GM10248 (cell line): ENCODE results near the gene PLCB1.

Experiments used
- CTCF ChIA-PET: fragments of 300-600 bp; sonication (Branson Sonifier 250); formaldehyde crosslinking; extraction: SDS; loops from one replicate; lab custom pipeline; 2021; ENCODE audit warnings: antibody characterized with exemption; lab: Yijun Ruan, JAX
- POLR2A ChIA-PET: fragments of 350-650 bp; sonication (Branson Sonifier 250); formaldehyde crosslinking; extraction: SDS; loops from one replicate; lab custom pipeline; 2020; ENCODE audit warnings: antibody characterized with exemption; lab: Yijun Ruan, JAX
- DNase-seq: peaks from one replicate; pipeline ENCODE4 v3.0.0; 2012; ENCODE audit errors: extremely low spot score
- TF ChIP-seq, protein P1 (sequence below): IDR thresholded peaks from 2 replicates; pipeline ENCODE4 v1.5.1; 2012; ENCODE audit warnings: mild to moderate bottlenecking, low read depth; ENCODE audit errors: extremely low read depth, missing control alignments, control extremely low read depth

The PLCB1 gene

DNA sequence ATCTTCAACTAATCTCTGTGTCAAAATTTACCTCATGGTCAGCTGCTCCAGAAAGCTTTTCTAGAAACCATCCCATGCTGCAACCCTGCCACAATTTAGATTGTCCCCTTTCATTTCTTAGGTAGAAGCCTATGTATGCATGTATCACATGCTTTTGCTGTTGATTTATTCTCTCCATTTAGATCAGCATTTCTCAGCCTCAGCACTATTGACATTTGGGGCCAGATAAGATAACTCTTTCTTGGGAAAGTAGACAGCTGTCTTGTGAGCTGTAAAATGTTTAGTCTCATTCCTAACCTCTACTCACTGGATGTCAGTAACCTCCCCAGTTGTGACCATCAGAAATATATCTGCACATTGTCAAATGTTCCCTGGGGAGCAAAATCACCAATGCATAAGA lies 99.0 kb downstream of the PLCB1 start:
- DNase-seq = no peak
- TF ChIP-seq, protein P1, sequence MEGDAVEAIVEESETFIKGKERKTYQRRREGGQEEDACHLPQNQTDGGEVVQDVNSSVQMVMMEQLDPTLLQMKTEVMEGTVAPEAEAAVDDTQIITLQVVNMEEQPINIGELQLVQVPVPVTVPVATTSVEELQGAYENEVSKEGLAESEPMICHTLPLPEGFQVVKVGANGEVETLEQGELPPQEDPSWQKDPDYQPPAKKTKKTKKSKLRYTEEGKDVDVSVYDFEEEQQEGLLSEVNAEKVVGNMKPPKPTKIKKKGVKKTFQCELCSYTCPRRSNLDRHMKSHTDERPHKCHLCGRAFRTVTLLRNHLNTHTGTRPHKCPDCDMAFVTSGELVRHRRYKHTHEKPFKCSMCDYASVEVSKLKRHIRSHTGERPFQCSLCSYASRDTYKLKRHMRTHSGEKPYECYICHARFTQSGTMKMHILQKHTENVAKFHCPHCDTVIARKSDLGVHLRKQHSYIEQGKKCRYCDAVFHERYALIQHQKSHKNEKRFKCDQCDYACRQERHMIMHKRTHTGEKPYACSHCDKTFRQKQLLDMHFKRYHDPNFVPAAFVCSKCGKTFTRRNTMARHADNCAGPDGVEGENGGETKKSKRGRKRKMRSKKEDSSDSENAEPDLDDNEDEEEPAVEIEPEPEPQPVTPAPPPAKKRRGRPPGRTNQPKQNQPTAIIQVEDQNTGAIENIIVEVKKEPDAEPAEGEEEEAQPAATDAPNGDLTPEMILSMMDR = no peak
- POLR2A ChIA-PET = no interaction called here
- CTCF ChIA-PET = interaction anchor here (1.1 to 2.3 kb wide), 3 partner anchors 12 to 16 kb away, joined by 3 to 6 read pairs (median 3); no protein-coding TSS in a partner anchor

DNA sequence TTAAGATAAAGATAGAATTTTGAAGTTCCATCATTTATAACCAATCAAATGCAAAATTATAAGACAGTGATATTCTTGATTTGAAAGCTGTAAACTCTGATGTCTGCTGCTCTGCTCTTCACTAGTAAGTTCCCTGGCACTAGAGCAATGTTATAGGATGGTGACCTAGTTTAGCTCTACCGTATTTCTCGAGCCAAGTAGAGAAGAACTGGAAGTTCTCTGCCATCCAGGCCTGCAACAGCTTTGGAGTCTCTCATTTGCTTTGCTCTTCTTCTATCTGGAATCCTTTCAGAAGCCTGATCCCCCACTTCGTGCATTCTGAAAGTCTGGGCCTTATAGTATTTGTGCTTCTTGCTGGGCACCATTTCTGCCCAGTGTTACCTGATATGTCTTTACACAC lies 100.3 kb downstream of the PLCB1 start:
- DNase-seq = no peak
- ChIA-PET CTCF (interaction anchor here (1.2 to 2.3 kb wide), 6 partner anchors 10 to 19 kb away, joined by 3 to 6 read pairs (median 5); no protein-coding TSS in a partner anchor), POLR2A (no interaction called here)
- TF ChIP-seq, protein P1 = no peak

DNA sequence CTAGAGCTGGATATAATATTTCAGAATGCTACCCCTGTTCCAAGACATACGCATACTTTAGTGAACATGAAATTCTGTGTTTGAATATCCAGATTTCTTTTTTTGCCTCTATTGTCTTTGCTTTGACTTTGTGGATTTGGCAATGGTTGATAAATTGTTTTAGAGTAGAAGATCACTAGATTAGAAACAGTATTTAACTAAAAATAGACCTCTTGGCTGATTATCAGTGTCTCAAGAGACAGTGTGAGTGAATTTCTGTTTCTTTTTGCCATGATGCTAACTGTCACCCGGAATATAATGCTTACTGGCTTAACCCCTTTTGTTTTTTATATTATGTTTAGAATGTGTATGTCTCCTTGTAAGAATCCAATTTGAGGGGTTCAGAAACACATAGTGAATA lies 102.5 kb downstream of the PLCB1 start:
- CTCF ChIA-PET = interaction anchor here (0.7 to 1.5 kb wide), 3 partner anchors 59 to 195 kb away, joined by 3 read pairs; no protein-coding TSS in a partner anchor

DNA sequence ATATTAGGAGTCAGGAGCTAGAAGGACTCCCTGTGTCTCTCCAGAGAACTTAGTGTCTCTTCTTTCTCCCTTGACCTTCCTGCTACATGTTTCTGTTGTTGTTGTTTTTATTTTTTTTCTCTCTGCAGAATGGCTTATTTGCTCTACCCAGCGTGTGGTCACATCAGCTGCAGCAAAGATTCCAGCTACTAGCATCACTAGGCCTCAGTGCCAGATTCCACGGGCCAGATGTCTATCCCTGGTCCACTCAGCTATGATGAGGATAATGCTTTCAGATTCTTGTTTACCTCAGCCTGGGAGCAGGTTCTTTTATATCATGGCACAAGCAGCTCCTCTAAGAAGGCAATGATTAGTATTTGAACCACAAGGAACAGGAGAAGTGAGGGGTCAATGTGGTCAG lies 110.0 kb downstream of the PLCB1 start:
- POLR2A ChIA-PET = no interaction called here
- no peak for DNase-seq
- CTCF ChIA-PET = interaction anchor here (1.0 to 1.9 kb wide), 4 partner anchors 9 to 305 kb away, joined by 3 to 6 read pairs (median 3); no protein-coding TSS in a partner anchor
- TF ChIP-seq, protein P1 = no peak

More for the DNA sequence above, 102.5 kb downstream of the PLCB1 start:
- no peak for DNase-seq
- POLR2A ChIA-PET = no interaction called here
- TF ChIP-seq, protein P1 = no peak

DNA sequence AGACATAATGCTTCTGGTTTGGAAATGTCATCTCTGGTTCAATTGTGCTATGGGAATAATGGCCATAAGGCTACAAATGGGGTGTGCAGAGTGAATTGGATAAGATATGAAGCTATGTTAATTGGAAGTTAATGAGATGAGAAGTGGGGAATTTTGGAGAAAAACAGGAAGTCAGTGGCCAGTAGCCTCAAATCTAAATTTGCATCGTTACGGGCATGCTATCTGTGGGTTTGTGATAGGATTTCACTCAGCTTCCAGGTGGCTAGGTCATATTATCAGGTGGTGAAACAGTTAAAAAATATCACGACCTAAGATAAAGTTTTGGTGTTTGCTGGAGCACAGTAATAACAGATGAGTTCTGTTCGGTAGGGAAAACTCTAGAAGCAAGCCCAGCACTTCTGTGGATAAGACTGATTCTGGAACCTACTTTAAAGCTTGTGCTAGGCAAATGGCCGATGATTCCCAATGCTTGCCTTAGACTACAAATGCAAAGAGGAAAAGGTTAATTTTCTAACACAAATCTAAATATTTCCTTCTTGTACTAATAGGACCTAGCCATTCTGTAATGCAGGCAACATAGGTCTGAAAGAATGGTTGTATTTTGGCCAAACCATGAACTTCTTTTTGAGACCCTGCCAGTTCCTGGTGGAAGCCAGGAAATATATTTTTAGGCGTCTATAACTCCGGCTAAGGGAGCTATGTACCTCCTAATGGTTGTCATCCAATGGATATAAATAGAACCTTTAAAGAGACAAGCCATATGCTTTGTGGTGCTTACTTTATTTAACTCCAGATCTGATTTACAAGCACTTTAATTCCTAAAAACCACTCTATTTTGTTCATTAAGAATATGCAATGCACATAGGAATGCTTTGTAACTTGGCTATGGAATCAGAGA lies 111.0 kb downstream of the PLCB1 start:
- TF ChIP-seq, protein P1 = no peak
- ChIA-PET CTCF (interaction anchor here (1.3 to 1.9 kb wide), 3 partner anchors 10 to 306 kb away, joined by 3 to 6 read pairs (median 3); no protein-coding TSS in a partner anchor), POLR2A (no interaction called here)
- no peak for DNase-seq

DNA sequence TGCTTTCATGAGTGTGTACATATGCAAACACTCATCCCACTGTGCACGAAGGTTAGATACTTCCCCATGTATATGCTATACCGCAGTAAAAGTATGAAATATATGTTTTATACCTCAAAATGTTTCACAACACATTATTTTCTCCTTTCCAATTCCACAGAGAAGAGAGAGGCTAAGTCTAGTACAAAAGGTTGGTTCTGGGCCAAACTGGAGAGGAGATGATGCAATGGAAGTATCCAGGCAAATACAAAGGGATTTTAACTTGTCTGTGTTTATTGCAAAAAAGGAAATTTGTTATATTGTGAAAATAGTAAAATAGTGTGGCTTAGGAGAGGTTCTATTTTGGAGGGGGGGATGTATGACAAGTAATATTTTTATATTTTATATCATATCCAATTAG lies 112.6 kb downstream of the PLCB1 start:
- ChIA-PET POLR2A (no interaction called here), CTCF (no interaction called here)
- DNase-seq = no peak
- TF ChIP-seq, protein P1 = no peak
